ENCODE data around the gene EVC. TPM values are rescaled to one million over a fixed set of nuclear protein-coding genes. Genes with fewer than 3 reads are reported as not detected.

The EVC gene
- total RNA-seq, 4 donors from 2014 or later: 12.4 to 29.3 (median 17.6) TPM

DNA sequence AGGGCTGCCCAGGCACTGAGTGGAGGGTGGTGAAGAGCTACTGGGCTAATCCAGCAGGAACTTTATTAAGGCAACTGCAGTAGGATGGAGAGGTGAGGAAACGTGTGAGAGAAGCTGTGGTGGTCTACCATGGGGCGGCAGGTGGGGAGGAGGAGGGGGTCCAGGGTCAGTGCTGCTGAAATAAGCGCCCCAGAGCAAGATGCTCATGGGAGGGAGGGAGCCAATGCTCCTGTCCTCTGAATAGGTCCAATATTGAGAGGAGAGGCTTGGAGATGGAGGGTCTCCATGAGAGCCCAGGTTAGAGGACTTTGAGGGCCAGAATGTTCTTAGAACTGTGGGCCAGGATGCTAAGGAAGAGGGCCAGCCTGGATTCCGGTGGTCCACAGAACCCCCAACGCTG, 35.2 kb downstream of the EVC start:
- no peak for ATAC-seq (ENCODE audit: low FRiP score)
- TF ChIP-seq, protein P1, sequence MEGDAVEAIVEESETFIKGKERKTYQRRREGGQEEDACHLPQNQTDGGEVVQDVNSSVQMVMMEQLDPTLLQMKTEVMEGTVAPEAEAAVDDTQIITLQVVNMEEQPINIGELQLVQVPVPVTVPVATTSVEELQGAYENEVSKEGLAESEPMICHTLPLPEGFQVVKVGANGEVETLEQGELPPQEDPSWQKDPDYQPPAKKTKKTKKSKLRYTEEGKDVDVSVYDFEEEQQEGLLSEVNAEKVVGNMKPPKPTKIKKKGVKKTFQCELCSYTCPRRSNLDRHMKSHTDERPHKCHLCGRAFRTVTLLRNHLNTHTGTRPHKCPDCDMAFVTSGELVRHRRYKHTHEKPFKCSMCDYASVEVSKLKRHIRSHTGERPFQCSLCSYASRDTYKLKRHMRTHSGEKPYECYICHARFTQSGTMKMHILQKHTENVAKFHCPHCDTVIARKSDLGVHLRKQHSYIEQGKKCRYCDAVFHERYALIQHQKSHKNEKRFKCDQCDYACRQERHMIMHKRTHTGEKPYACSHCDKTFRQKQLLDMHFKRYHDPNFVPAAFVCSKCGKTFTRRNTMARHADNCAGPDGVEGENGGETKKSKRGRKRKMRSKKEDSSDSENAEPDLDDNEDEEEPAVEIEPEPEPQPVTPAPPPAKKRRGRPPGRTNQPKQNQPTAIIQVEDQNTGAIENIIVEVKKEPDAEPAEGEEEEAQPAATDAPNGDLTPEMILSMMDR (IDR thresholded peaks at IDR 0.05): no peak
- DNase-seq (ENCODE audit: low spot score): no peak

DNA sequence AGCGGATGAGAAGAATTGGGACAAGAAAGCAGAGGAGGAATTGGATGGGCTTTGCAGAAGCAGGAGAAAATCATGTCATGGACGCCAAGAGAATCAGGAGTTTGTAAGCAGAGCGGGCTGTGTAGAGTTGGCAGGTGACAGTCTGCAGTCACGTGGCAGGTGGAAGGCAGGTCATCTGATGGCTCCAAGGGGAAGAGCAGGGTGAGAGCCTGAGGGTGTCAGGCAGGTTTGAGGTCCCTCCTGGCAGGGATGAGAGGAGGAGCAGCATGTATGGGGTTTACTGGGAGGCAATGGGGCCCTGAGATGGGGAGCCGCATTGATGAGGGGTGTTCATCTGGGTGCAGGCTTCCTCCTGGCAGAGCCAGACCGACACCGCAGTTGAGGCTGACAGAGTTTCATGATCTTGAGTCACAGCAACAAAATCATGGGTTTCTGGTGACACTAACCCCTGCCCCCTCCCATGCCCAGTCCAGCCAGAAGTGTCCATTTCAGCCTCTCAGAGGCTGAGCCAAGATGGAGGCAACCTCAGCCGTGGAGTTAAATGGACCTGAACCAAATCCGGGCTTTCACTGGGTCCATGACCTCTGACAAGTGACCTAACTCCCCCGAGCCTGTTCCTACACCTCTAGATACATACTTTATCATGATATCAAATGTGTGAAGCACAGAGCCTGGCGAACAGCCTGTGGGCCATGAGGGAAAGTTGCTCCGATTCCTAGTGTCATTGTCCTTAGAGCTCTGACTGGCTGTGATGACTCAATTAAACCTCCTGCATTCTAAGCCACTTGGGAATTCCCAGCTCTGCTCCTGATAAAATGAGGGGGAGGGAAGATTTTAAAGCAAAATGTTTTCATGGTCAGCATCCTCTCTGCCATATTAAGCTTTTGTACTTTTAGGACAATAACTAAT, 36.1 kb downstream of the EVC start:
- no peak for ATAC-seq (ENCODE audit: low FRiP score)
- TF ChIP-seq, protein P1 (IDR thresholded peaks at IDR 0.05): no peak
- no peak for DNase-seq (ENCODE audit: low spot score)

GRCh38 chr4:5747738-5748375, 36.9 kb downstream of the EVC start:
- DNase-seq (ENCODE audit: low spot score): no peak
- no peak for ATAC-seq (ENCODE audit: low FRiP score)
- TF ChIP-seq, protein P1 (IDR thresholded peaks at IDR 0.05): no peak

DNA sequence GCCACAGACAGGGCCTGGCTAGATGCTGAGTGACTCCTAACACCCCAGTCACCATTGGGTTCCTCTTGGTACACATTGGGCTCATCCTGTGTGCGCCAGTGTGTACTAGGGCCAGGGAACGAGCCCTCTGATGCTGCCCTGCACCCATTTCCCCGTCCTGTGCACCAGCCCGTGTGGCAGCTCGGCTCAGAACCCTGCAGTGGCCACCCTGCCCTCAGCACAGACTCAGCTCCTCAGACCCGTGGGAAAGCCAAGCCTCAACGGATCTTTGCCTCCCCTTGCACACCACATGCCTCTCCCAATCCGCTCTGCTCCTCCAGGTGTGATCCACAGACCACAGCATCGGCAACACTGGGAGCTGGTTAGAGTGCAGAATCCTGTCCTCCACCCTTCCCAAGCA, 38.6 kb downstream of the EVC start:
- ATAC-seq (ENCODE audit: low FRiP score) (no peak), DNase-seq (ENCODE audit: low spot score) (no peak)
- TF ChIP-seq, protein P1 (IDR thresholded peaks at IDR 0.05): no peak

- no peak for DNase-seq (ENCODE audit: low spot score)
- ATAC-seq (ENCODE audit: low FRiP score): no peak
- TF ChIP-seq, protein P1 (IDR thresholded peaks at IDR 0.05): no peak
These were observed 39.3 kb downstream of the EVC start for GRCh38 chr4:5750052-5750945.

- ATAC-seq (ENCODE audit: low FRiP score) (no peak), DNase-seq (ENCODE audit: low spot score) (no peak)
- TF ChIP-seq, protein P1 (IDR thresholded peaks at IDR 0.05): no peak
These were observed 40.1 kb downstream of the EVC start for GRCh38 chr4:5750946-5751665.

Measured in omental fat pad (tissue), 4 donors.